WTC11 (cell line): ENCODE results near the gene TAS1R2.

Source experiments
- ELF4 ChIP-seq: sonication (generic); formaldehyde crosslinking; IDR thresholded peaks from 2 replicates; pipeline ENCODE4 v1.8.1; 2022; ENCODE audit warnings: low read depth, mild to moderate bottlenecking, moderate library complexity, missing genetic modification reagents
- IRF2 ChIP-seq: sonication (generic); formaldehyde crosslinking; IDR thresholded peaks from 2 replicates; pipeline ENCODE4 v1.8.0; 2022; ENCODE audit warnings: low read depth, missing genetic modification reagents, borderline replicate concordance
- SMAD4 ChIP-seq: sonication (generic); formaldehyde crosslinking; IDR thresholded peaks from 2 replicates; pipeline ENCODE4 v1.8.0; 2022; ENCODE audit warnings: mild to moderate bottlenecking, missing genetic modification reagents
- SP1 ChIP-seq: sonication (generic); formaldehyde crosslinking; conservative IDR thresholded peaks from 2 replicates; pipeline ENCODE4 v1.8.1; 2022; ENCODE audit warnings: missing genetic modification reagents
- ZNF263 ChIP-seq: sonication (generic); formaldehyde crosslinking; IDR thresholded peaks from 2 replicates; pipeline ENCODE4 v1.8.1; 2022; ENCODE audit warnings: low read depth, mild to moderate bottlenecking, moderate library complexity, missing genetic modification reagents
- TF ChIP-seq, protein P1 (sequence below): fragments of 200-600 bp; IDR thresholded peaks from 2 replicates; pipeline ENCODE4 v1.8.0; 2022; ENCODE audit warnings: antibody characterized with exemption
- TF ChIP-seq, protein P2 (sequence below): sonication (generic); formaldehyde crosslinking; IDR thresholded peaks from 2 replicates; pipeline ENCODE4 v1.8.0; 2022; ENCODE audit warnings: mild to moderate bottlenecking, missing genetic modification reagents

DNA sequence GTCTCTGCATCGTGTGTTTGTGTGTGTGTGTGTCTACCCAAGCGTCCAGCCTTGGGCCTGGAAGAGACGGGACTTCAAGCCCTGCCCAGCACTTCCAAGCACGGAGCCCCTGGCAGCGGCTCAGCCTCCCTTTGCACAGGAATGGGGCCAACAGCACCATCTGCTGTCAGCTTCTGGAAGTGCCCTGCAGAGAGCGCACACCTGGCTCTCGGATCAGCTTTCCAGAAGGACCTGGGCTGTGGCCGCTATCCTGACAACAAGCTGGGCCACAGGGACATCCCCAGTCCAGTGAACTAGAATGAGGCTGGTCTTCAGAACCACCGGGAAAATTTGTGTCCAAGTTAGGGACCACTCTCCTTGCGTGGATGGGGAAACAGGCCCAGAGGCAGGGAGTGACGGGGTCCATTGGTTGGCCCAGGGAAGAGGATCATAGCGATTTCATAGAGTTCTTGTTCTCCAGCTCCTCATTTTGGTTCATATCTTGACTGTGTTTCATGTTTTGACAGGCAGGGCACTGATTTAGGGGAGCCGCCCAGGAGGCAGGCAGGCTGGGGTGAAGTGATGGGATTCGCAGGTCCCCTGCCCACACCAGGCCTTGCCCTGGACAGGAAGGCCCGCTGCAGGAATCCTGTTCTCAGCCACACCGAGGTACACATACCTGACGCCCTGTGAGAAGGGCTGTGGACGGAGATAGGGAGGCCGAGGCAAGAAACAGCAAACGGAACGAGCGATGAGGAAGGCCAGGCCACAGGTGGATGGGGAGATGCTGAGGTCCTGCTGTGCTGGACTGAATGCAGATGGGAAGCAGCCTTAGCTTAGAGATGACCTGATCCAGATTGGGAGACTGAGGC is 38.4 kb downstream of the TAS1R2 start:
- TF ChIP-seq, protein P1, sequence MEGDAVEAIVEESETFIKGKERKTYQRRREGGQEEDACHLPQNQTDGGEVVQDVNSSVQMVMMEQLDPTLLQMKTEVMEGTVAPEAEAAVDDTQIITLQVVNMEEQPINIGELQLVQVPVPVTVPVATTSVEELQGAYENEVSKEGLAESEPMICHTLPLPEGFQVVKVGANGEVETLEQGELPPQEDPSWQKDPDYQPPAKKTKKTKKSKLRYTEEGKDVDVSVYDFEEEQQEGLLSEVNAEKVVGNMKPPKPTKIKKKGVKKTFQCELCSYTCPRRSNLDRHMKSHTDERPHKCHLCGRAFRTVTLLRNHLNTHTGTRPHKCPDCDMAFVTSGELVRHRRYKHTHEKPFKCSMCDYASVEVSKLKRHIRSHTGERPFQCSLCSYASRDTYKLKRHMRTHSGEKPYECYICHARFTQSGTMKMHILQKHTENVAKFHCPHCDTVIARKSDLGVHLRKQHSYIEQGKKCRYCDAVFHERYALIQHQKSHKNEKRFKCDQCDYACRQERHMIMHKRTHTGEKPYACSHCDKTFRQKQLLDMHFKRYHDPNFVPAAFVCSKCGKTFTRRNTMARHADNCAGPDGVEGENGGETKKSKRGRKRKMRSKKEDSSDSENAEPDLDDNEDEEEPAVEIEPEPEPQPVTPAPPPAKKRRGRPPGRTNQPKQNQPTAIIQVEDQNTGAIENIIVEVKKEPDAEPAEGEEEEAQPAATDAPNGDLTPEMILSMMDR = peak; percentile 89
- TF ChIP-seq, protein P2, sequence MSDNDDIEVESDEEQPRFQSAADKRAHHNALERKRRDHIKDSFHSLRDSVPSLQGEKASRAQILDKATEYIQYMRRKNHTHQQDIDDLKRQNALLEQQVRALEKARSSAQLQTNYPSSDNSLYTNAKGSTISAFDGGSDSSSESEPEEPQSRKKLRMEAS (CRISPR knock-in tag) = no peak
- TF ChIP-seq ELF4 (CRISPR knock-in tag) (no peak), ZNF263 (CRISPR knock-in tag) (no peak), IRF2 (CRISPR knock-in tag) (no peak), SMAD4 (CRISPR knock-in tag) (no peak), SP1 (CRISPR knock-in tag) (no peak)
